NCI-H2107 treated with DMSO at 0.1 percent for 48 hours (cell line): Measurements from ENCODE around the gene COX7A2L.
"Not testable (repeated sequence)": the region's sequence is repeated elsewhere in the genome, so short reads cannot be mapped to it uniquely, and the experiment has no call there.

Source experiments
- DNase-seq: peaks from one replicate; lab custom pipeline; 2025; ENCODE audit not compliant: unreplicated experiment; lab: John Stamatoyannopoulos, UW

COX7A2L gene

GRCh38 chr2:42368817-42369531, 8.0 kb upstream of the COX7A2L start:
- DNase-seq, result no peak

- DNase-seq, result no peak
These were observed 6.8 kb upstream of the COX7A2L start for GRCh38 chr2:42367835-42368234.

DNA sequence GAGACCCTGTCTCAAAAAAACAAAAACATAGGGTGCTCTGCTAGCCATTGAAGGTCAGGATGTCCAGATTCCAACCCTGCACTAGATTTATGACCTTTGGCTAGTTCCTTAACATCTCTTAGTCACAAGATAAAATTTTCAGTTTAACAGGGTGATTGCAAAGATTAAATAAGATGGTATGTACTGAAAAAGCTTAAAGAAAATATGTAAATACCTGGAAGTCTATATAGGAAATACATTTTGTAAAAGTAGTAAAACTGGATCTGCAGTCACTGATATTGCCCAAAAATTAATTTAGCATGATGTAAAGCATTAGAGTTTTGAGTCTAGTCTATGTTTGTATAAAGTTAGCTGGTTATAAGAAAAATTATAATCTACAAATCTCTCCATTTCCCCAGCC, 5.4 kb upstream of the COX7A2L start:
- DNase-seq, result no peak

- no peak for DNase-seq
These were observed 3.6 kb upstream of the COX7A2L start for GRCh38 chr2:42364658-42365057.

GRCh38 chr2:42363413-42363812, 2.4 kb upstream of the COX7A2L start:
- DNase-seq, result no peak

DNA sequence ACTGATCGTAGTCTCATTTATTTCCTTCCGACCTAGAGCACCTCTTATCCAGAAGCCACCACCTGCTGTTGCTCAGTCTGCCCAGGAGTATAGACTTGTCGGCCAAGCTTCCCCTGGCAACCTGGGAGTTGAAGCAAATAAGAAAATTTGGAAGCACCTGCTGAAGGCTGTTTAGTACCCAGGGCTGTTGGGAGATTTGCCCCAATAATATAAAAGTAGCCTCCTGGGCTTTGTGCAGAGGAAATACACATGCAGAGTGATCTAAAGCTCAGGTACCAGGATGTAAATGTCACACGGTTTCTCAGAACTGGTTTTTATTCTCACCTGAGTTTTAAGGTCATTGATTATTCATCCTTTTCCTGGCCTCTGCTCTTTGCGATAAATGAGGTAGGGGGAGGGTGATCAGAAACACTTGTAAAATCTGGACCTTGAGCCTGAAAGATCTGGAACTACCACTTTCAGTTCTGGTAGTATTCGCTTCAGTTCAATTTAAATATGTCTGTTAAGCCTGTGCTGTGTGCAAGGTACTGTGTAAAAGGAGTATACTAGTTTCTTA, 789 bp upstream of the COX7A2L start:
- DNase-seq, result no peak

DNA sequence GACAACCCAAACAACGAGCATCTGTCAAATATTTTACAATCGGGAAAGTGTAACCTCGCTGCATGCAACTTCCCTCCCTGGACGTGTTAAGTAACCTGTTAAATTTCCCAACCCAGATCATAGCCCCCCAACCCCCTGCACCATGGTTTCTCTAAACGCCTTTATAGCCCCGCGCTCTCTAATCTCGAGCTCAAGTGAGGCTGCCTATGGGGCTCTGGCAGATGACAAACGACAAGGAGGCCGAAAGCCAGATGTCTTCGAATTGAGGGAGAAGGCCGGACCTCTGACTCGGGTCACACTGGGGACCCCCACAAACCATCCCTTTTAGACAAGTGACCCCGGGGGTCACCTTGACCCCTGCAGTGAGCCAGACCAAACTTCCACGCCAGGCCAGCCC, 526 bp downstream of the COX7A2L start:
- no peak for DNase-seq

DNA sequence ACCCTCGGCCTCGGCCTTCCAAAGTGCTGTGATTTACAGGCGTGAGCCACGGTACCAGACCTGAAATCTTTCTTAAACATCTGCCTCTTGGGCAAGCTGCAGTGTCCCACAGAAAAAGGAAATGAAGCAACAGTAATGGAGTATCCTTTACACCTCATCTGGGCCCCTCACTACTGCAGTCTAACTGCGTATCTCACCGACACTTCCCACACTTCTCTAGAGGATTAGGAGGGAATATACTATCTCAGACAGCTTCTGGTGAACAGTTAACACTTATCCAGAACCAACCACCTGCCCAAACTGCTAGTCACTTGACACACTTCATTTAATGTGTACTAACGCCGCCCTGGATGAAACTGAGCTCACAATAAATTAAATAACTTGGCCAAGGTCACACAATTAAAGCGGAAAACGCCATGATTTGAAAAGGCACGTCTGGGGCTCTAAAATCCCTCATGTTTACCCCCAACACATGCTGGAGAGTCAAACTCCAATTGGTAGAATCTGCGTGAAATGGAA, 993 bp downstream of the COX7A2L start:
- DNase-seq, result peak; percentile 8

DNA sequence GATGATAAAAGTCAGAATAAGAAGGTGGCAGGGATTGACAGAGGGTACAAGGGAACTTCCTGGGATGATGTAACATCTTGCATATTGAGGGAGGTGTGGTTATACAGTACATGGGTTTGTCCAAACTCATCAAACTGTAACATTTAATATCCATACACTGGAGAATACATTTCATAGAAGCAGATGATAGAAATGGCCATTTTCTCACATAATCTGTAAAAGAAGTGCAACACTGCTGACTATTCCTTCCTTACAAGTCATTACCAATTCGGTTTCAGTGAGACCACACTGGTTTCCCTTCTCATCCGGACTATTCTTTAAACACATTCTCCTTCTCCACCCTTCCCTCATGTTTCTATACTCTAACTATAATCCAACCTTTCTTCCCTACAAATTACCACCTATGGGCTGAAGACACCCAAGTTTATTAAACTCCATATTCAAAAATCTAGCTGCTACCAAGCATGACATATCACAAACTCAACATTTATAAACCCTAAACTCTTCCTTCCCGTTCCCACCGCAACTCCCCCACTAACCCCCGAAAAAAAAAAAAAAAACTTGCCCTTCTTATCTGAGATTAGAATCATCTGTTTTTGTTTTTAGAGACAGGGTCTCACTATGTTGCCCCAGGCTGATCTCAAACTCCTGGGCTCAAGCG, 1.6 kb downstream of the COX7A2L start:
- DNase-seq, result no peak

- DNase-seq, result no peak
These were observed 7.1 kb downstream of the COX7A2L start for GRCh38 chr2:42353792-42354429.

GRCh38 chr2:42351864-42352263, 9.2 kb downstream of the COX7A2L start:
- no peak for DNase-seq

- no peak for DNase-seq
These were observed 10.5 kb downstream of the COX7A2L start for GRCh38 chr2:42350434-42351063.

GRCh38 chr2:42348113-42348805, 12.8 kb downstream of the COX7A2L start:
- no peak for DNase-seq

GRCh38 chr2:42347518-42347917, 13.5 kb downstream of the COX7A2L start:
- not testable (repeated sequence) for DNase-seq

DNA sequence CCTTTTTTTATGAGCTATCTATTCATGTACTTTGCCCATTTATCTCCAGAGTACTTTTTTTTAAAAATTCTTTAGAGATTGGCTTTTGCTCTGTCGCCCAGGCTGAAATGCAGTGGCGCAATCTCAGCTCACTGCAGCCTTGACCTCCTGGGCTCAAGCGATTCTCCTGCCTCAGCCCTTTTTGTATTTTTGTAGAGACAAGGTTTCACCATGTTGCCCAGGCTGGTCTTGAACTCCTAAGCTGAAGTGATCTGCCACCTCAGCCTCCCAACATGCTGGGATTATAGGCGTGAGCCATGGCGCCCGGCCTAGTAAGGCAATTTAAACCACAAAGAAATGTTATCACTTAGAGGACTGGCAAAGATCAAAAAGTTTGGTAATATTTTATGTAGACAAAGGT, 14.2 kb downstream of the COX7A2L start:
- not testable (repeated sequence) for DNase-seq

GRCh38 chr2:42345986-42346385, 15.0 kb downstream of the COX7A2L start:
- DNase-seq, result no peak

DNA sequence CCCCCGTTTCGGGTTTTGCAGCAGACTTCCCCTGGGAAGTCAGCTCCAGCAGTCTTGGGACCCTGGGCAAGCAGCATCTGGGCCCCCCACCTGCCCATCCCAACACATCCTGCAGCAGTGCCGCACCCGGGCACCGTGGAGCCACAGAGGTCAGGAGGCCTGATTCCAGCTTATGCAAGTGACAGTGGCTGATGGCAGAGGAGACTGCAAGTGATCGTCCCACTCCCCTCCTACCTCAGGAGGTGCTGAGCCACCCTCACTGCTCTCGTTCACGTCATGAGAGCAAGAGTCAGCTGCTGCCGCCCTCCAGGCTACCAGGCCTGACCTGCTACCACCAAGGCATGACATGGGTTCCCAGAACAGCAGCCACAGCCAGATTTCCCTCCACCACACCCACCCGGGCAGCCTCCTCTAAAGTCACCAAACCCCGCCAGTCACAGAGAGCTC, 18.2 kb downstream of the COX7A2L start:
- DNase-seq, result no peak

- no peak for DNase-seq
These were observed 18.8 kb downstream of the COX7A2L start for GRCh38 chr2:42342061-42342794.

GRCh38 chr2:42340938-42341636, 19.9 kb downstream of the COX7A2L start:
- DNase-seq, result no peak
